ENCODE measurements around the gene PACS1.
A peak's percentile ranks its signal among the peaks of the same experiment; 100 is the strongest.

The PACS1 gene

DNA sequence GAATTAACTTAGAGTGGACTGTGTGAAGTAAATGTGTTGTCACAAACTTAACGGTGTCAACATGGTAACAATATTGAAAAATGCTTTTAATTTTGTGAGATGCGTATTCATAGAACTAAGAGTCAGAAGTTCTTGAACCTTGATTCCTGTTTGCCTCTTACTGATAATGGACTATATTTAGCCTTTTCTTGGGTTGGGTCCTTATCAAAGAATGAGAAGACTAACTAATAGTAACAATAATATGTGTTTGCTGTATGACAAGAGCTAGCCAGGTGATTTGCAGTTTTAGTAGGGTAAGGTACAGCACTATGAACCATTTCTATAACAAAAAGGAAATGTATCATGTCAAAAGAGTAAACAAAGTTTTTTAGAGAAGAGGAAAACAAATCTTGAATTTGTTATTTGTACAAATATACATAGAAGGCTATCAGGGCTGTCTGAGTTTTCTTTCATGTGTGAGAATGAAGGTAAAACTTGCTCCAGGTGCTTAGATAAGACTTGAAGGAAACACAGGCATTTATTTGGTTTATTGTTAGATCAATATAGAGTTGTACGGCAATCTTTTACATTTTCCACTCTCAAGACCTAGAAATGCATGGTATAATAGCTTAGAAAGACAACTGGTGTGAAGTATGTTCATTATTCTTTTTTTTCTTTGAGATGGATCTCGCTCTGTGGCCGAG is 74.1 kb downstream of the PACS1 start:
- no peak for DNase-seq

DNA sequence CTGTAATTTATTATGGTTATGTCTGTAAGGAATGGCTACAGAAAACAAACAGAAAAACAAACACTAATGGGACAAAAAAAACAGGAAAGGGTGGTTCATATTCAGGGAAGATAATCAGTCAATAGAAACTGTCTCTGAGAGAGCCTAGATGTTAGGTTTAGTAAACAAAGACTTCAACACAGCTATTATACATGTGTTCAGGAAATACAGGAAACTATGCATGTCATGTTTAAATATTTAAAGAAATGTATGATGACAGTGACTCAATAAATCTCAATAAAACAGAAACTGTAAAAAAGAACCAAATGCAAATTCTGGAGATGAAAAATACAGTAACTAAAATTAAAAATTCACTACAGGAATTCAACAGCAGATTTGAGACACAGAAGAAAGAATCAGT is 76.0 kb downstream of the PACS1 start:
- DNase-seq: no peak

GRCh38 chr11:66146940-66147339 is 76.9 kb downstream of the PACS1 start:
- DNase-seq: no peak

- DNase-seq: no peak
These were observed 80.1 kb downstream of the PACS1 start for GRCh38 chr11:66150140-66150539.

DNA sequence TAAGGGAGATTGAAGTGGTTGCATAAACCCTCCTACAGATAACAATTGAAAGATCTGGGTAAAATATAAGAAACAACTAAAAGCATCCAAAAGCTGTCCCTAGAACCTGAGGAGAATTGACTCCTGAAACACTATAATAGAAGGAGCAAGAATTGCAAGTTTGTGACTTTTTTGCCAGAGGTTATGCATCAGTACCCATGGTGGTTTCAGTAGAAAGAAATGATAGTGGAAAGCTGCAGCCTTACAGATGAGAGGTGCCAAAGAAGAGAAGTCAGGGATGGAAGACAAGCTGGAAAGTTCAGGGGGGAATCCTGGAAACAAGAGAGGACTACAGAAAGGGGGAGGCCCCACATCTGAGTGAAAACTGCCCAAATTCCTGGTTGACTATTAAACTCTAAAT is 80.7 kb downstream of the PACS1 start:
- no peak for DNase-seq

DNA sequence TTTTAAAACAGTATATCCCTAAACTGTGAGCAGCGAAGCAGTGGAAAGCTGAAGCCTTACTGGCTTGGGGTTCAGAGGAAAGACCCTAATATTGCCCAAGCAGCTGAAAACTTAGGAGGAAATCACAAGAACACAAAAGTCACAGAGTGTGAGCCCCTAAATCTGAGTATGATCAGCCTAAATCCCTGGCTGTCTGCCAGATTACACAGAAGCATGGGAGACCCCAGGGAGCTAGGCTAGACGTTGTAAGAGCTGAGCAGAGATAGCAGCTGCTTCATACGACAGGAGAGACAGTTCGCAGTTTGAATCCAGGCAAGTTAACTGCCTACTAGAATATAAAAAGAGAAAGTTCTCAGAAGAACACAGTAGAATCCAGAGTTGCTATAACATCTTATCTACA is 81.2 kb downstream of the PACS1 start:
- peak in 1 of 3 experiments; percentile 17 for DNase-seq

GRCh38 chr11:66154109-66154508 is 84.0 kb downstream of the PACS1 start:
- DNase-seq: no peak

GRCh38 chr11:66155387-66156073 is 85.5 kb downstream of the PACS1 start:
- DNase-seq: no peak

- no peak for DNase-seq
These were observed 87.3 kb downstream of the PACS1 start for GRCh38 chr11:66157182-66157864.

- no peak for DNase-seq
These were observed 88.1 kb downstream of the PACS1 start for GRCh38 chr11:66158156-66158555.

DNA sequence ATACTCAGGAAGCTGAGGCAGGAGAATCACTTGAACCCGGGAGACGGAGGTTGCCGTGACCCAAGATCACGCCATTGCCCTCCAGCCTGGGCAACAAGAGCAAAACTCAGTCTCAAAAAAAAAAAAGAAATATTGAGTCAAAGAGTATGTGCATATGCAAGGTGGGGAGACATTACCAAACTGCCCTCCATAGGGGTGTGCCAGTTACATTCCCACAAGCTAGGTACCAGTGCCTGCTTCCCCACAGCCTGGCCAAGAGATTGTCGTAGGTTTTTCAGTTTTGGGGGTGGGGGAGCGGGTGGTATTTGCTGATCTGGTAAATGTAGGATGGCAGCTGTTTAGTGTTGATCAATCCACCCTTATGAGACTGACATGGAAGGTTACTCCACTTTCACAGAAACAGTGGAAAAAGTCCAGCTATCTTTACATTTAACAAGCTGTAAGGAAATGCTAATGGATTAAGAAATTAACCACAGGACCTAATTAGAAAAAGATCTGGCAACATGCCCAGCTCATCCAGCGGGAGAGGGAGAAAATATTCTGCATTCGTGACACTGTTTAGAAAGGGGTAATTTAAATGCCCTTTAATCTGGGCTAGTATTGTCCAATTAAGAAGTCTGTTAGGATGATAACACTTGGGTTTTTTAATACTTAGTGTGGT is 89.4 kb downstream of the PACS1 start:
- peak in 2 of 3 experiments; percentile 18 to 56 for DNase-seq

DNA sequence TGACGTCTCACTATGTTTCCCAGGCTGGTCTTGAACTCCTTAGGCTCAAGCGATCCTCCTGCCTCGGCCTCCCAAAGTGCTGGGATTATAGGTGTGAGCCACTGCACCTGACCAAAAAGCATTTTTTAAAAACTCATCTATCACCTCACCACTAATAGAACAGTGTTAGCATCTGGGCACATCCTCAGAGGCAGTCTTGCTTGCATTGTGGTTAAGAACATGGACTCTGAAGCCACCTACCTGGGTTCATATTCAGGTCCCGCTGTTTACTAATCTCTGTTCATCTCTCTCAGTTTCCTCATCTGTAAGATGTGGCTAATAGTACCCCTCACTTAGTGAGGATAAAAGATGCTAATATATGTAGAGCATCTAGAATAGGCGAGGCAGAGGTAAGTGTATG is 90.6 kb downstream of the PACS1 start:
- DNase-seq: no peak

DNA sequence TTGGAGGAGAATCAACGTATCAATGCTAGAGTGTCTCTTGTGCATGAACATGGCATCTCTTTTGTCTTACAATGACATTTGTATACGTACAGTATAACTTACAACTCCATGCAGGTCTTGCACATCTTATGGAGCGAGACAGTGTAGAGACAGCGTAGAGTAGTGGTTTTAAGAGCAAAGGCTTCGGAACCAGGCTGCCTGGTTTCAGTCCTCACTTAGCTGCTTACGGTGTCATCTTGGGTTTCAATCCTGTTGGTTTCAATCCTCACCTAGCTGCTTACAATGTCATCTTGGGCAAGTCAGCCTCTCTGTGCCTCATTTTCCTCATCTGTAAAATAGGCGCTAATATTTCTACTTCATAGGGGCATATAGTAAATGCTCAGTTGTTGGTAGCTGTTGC is 98.2 kb downstream of the PACS1 start:
- no peak for DNase-seq

- no peak for DNase-seq
These were observed 102.1 kb downstream of the PACS1 start for GRCh38 chr11:66172146-66172545.

DNA sequence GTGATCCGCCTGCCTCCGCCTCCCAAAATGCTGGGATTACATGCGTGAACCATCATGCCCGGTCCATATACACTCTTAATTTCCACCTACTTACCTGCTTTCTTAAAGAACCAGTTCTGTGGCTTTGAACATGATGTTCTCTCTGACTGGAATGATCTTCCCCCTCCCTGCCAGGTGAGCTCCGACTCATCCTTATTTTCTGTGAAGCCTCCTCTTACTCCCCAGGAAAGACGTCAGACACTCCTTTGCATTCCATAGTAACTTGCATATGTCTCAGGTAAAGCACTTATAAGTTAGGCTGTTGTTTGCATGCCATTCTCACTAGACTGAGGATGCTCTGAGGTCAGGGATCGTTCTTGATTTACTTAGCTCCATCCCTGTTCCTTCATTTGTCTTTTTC is 106.6 kb downstream of the PACS1 start:
- DNase-seq: no peak

- no peak for DNase-seq
These were observed 108.1 kb downstream of the PACS1 start for GRCh38 chr11:66178183-66178582.

- DNase-seq: no peak
These were observed 108.8 kb downstream of the PACS1 start for GRCh38 chr11:66178871-66179270.

DNA sequence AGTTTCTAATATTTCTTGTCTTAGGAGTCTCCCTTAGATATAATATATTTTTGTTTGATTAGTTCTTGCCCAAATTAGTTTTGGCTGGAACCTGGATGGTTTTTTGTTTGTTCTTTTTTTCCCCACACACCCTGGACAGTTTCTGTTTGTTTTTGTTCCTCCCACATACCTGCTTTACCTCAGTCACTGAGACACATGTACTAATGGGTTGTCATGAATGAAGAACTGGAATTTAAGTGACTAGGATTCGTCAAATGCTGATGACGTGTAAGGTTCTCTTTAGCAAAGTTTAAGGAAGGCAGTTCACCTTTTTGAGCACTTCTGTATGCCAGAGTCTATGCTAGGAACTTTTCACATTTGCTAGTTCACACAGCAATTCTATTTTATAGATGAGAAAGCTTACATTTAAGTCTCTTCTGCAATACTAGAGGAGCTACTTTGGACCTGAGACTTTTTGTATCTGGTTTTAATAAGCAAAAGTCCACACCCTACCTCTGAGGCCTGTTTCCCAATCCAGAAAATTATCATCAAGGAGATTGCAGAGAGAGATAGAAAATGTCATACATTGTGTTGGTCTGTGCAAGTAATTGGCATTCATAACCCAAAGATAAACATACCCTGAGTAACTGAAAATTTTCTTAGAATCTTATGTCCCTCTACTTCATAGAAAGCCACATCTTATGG is 111.7 kb downstream of the PACS1 start:
- DNase-seq: no peak

GRCh38 chr11:66183494-66184048 is 113.5 kb downstream of the PACS1 start:
- no peak for DNase-seq

GRCh38 chr11:66184728-66185127 is 114.7 kb downstream of the PACS1 start:
- DNase-seq: no peak

- peak in 2 of 3 experiments; percentile 48 to 85 for DNase-seq
These were observed 116.4 kb downstream of the PACS1 start for GRCh38 chr11:66186470-66186869.

DNA sequence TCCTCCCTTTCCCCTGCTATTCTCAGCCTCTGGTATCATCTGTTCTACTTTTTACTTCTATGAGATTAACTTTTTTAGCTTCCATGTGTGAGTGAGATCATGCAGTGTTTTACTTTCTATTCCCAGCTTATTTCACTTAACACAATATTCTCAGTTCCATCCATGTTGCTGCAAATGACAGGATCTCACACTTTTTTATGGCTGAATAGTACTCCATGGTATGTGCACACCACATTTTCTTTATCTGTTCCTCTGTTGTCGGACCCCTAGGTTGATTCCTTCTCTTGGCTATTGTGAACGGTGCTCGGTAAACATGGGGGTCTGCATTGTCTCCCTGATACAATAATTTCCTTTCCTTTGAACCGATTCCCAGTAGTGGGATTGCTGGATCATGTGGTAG is 117.4 kb downstream of the PACS1 start:
- no peak for DNase-seq

DNA sequence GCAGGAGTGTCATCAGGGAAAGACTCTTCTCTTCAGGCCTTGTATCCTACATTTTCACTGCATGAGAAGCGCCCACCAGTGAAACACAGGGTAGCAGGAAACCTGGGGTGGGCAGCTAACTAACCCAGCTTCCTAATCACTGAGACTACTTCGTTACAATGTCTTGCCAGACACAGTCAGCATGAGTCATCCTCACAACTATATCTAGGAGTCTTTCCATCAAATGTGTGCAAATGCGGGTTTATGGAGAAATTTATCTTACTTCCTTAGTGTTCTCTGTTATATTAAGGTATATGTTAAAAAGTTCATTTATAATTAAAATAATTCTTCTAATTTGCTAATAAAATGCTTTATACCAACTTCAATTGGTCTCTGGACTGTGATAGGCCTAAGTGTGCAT is 118.5 kb downstream of the PACS1 start:
- no peak for DNase-seq
